ENCODE data around the gene CALU.

The CALU gene

DNA sequence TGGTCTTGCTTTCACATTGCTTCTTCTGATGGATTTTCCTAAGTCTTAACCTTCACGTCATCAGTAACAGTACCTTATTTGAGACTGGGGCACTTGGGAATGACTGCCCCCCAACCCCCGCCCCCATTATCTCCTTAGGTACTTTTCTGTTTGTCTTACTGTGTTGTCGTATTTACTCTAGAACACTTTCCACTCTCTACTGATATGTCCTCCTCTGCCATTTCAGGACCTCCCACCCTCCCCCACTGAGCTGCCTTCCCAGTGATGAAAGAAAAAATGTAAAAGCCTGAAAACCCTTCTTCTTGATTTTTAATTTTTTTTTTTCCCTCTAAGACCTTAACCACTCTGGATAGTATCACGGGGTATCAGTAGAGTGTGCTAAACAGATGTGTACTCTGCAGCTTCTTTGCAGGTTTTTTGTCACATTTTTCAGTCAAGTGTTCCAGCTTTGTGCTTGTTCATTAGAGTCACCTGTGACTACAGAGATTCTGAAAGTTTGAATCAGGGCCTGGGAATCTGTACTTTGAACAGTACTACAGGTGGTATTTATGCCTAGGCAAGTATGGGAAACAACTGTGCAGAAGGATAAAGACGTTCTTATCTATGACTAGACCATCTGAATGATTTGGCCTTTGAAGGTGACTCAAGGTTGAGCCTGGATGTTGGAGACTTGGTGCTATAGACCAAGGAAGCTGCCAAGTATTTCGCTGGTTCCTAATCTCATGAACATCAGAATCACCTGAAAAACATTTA lies 8.3 kb downstream of the CALU start:
- no peak for DNase-seq (ENCODE audit: low spot score)

DNA sequence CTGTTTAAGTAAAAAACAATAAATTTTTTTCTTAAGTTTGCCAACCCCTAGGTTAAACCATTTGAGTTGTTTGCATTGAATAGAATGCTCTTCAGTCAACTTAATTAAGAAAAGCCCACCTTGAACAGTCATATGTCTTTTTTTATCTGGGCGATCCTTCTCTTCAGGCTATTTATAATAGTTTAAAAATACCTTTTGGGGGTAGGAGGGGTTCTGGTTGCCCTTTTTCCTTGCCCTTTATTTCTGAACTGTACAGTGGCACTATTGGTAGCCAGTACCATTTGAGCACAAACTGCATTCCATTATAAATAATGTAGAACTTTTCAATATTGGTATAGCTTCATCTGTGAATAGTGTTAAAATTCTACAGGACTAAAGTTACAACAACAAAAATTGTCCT lies 13.1 kb downstream of the CALU start:
- no peak for DNase-seq (ENCODE audit: low spot score)

DNA sequence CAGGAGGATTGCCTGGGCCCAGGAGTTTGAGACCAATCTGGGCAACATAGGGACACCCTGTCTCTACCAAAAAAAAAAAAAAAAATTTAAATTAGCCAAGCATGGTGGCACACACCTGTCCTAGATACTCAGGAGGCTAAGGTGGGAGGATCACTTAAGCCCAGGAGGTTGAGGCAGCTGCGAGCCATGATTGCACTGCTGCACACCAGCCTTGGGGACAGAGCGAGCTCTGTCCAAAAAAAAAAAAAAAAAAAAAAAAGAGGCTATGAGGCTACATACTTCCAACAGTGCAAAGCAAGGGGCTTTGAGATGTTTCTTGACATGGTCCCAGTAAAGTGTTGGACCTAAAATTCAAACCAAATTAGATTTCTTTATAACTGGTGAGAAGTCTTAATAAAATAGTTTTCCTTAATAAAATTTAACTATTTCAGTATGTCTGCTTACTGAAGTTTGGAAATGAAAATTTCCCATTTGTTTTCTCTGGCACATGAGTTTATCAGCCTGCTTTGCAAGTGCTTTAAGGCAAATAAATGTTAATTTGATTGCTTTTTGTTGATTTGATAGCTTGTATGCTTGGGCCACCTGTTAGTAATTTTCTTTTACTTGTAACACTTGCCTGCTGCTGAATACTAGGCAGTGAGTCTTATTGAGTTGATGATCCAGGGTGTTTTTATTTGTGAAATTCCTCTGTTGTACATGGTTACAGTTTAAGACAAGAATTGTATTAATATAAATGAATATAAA lies 16.1 kb downstream of the CALU start:
- no peak for DNase-seq (ENCODE audit: low spot score)

GRCh38 chr7:128755819-128756476 lies 16.8 kb downstream of the CALU start:
- peak; percentile 64 for DNase-seq (ENCODE audit: low spot score)

DNA sequence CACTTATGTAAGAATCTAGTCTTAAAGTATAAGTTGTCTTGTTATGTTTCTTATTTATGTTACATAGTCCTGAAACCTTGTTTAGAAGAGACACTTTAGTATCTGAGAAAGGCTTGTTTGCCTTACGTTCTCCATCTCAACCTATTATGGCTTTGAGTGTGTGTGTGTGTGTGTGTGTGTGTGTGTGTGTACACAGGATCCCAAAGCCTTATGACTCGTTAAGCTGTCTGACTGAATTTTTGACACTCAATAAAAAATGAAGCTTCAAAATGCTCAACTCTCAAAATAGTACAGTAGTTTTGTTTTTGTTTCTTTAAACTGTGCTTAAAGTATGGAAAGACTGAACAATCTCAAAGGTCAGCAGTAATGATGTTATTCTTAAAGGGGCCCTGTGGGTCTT lies 18.0 kb downstream of the CALU start:
- no peak for DNase-seq (ENCODE audit: low spot score)

- DNase-seq (ENCODE audit: low spot score), result no peak
These were observed 19.4 kb downstream of the CALU start for GRCh38 chr7:128758553-128758952.

DNA sequence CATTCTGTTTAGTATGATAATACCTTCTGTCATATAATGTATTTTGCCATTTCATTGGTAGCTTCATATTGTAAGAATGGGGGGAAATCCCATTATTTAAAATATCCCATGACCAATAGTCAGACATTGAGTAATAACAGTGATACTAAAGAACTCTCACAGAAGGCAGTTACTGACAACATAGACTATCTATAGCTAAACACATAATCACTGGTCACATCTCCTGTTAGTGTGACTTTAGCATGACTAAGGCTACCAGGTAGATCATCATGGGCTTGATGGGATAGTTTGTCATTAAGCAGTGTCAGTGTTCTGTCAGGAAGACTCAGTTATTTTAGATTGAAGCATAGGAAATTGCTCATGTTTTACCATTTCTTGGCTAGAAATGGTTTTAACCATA lies 20.1 kb downstream of the CALU start:
- DNase-seq (ENCODE audit: low spot score), result no peak

DNA sequence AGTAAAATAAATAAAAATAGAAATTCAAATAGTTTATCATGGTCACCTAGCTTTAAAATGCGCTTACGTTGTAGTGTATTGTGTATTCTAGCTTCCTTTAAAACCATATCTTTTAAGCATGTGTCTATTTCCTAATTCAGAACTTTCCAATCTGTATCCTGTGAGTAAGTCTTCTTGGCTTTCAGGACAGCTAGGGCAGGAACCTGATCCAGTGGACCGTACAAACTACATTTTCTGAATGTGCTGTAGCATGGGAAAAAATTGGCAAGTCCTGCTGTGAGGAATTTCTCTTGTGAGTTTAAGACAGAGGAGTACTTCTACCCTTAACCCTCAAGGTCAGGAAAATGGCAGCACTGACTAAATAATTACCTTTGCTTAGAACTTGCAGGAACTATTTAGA lies 24.4 kb downstream of the CALU start:
- no peak for DNase-seq (ENCODE audit: low spot score)

- DNase-seq (ENCODE audit: low spot score), result peak; percentile 36
These were observed 28.4 kb downstream of the CALU start for GRCh38 chr7:128767475-128768110.

GRCh38 chr7:128770233-128770632 lies 31.1 kb downstream of the CALU start:
- DNase-seq (ENCODE audit: low spot score), result no peak

- no peak for DNase-seq (ENCODE audit: low spot score)
These were observed 34.4 kb downstream of the CALU start for GRCh38 chr7:128773604-128774003.

- no peak for DNase-seq (ENCODE audit: low spot score)
These were observed 35.0 kb downstream of the CALU start for GRCh38 chr7:128774029-128774689.

- DNase-seq (ENCODE audit: low spot score), result no peak
These were observed 35.8 kb downstream of the CALU start for GRCh38 chr7:128774921-128775320.

DNA sequence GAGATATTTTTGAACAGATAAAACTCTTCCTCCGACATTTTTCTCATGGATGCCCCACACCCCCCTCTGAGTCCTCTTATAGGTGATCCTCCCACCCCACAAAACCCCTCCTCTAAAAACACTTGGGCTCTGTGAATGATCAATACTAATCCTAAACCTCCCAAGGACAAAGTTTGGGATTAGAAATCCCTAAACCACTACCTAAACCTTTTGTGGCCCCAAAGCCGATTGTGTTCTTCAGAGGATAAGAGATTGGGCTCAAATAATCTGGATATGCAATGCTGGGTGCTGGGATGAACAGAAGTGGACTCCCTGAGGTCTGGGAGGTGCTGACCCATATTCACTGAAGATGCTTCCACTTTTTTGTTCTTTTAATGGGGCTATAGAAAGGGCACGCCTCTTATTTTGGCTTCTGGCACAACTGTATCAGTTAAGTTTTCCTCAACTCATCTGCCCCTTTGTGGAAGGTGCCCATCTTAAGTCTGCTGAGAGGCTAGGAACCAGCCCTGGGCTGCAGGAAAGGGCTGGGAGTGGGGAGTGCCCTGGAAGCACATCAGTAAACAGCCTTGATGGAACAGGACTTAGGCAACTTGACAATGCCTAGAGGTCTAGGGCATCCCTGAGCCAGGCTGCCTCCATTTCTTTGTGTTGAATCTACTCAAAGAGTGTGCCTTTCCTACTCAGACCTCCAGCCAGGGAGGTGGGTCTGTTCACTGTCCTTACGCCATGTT lies 36.8 kb downstream of the CALU start, which contains the start of gene OPN1SW:
OPN1SW (minus strand) TSS at position 51 of the 731 bp plus-strand sequence; CDS start at position 38, 13 bp downstream.
- no peak for DNase-seq (ENCODE audit: low spot score)

GRCh38 chr7:128777156-128778123 lies 38.3 kb downstream of the CALU start:
- no peak for DNase-seq (ENCODE audit: low spot score)

DNA sequence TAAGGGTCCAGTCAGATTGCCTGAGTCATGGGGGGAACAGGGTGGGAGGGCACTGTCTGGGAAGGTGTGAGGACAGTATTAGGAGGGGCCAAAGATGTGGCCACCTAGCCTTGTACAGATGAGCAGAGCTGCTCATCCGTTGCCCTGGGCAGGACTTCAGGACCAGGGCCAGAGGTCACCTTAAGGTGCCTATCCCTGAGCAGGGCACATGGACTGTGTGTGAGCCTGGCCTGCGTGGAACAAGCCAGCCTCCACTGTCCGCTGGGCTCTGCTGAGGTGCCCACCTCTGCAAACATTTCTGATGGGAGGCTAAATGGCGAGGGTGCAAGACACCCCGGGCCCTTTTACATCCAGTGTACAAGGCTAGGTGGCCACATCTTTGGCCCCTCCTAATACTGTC lies 39.8 kb downstream of the CALU start:
- DNase-seq (ENCODE audit: low spot score), result no peak

GRCh38 chr7:128781126-128781525 lies 42.0 kb downstream of the CALU start:
- DNase-seq (ENCODE audit: low spot score), result no peak

DNA sequence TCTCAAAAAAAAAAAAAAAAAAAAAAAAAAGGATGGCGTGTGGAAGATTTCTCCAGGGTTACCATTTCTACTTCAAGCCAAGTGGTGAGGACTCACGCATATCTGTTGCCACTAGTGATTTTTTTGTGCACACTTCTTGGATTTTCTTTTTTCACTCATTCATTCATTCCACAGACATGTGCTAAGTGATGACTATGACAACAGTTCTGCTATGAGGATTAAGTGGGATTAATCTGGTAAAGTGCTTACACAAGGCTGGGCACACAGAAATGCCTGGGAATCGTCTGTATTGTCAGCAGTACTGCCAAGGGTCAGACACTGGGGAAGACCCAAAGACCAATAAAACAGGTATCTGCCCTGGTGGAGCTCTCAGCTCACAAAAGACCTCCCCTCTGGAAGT lies 42.7 kb downstream of the CALU start:
- DNase-seq (ENCODE audit: low spot score), result no peak

GRCh38 chr7:128783143-128783861 lies 44.1 kb downstream of the CALU start:
- peak; percentile 72 for DNase-seq (ENCODE audit: low spot score)
